ENCODE data around the gene GRID1. TPM values are rescaled to one million over a fixed set of nuclear protein-coding genes. Genes with fewer than 3 reads are reported as not detected.
"Not testable (repeated sequence)": the region's sequence is repeated elsewhere in the genome, so short reads cannot be mapped to it uniquely, and the experiment has no call there.

Gene GRID1
- total RNA-seq, 1 donor from 2014 or later: 1.4 TPM

GRCh38 chr10:86188796-86189558 lies 177.6 kb downstream of the GRID1 start:
- no peak for DNase-seq

GRCh38 chr10:86188326-86188725 lies 178.3 kb downstream of the GRID1 start:
- DNase-seq: no peak

DNA sequence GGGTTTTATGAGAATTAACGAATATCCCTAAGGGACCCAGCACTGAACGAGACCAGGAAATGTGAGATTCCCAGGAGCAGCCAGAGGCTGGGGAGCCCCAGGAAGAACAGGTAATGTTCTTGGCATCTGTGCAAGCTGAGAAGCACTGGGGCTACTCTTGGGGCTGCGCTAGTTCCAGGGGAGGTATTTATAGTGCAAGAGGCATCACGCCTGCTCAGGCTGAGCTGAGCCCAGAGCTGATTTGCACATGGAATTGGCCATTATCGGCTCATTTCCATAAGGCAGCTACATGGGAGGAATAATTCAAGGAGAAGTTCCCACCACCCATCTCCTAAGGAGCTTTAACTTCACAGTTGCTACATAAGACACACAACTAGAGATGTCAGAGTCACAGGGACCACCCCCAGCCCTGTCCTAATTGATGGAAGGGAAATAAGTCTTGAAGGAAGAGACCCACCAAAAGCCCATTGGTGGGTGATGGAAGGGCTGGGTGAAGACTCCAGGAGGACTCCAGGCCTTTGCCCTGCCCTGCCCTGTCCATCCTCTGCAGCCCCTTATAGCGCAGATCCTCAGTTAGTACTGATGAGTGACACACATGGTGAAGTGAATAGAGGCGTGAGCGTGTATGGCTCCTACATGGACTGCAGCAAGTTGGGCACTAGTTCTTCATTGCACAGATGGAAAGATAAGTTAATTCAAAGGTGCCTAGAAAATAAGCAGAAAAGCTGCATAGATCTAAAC lies 178.9 kb downstream of the GRID1 start:
- DNase-seq: no peak

DNA sequence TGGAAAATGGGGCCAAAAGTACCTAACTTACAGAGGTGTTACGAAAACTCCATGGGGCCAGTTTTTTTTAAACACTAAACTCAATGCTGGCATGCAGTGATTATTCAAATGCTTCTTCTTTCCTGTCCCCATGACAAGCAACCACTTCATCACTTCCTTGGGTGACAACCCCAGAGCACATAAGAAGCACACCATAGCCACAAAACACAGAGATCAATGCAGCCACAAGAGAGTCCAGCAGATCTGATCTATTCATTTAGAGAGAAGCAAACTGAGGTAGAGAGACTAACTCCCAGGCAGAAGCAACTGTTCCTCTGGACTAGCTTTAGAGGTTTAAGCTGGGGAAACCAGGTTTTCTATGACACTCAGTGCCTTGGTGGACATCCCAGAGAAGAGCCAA lies 180.0 kb downstream of the GRID1 start:
- DNase-seq: no peak

DNA sequence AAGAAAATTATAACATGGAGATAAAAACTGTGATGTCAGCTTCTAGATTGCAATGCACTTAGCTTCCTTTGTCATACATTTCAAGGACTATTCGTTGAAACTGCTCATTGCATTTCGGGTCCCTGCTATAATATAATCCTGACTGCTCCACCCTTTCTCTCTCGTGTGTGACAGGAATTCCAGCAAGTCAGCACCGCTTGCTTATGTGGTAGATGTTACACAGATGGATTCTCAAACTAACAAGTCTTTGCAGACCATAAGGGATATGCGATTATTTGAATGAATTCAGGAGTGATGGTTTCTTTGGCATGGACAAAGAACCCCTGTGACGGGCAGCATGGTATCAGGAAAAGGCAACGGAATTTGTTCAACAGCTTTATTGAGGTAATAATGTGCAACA lies 184.0 kb downstream of the GRID1 start:
- DNase-seq: no peak

GRCh38 chr10:86182150-86182549 lies 184.4 kb downstream of the GRID1 start:
- DNase-seq: no peak

- no peak for DNase-seq
These were observed 185.7 kb downstream of the GRID1 start for GRCh38 chr10:86180861-86181260.

DNA sequence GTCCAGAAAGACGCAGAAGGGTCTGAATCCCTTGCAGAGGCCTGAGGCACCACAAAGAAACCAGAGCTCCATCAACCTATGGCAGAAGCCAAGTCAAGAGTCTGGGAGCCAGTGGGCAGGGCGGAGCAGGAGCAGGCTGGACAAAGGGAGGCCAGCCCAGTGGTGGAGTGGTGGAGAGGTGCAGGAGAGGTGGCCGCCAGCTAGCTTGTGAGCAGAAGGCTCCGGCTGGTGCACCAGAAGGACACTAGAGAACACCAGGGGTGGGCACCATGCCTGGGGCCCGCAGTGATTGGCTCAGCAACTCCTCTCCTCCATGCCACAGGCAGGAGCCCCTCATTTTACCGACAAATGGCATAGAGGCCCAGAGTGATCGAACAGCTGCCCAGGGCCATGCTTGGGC lies 186.6 kb downstream of the GRID1 start:
- no peak for DNase-seq

DNA sequence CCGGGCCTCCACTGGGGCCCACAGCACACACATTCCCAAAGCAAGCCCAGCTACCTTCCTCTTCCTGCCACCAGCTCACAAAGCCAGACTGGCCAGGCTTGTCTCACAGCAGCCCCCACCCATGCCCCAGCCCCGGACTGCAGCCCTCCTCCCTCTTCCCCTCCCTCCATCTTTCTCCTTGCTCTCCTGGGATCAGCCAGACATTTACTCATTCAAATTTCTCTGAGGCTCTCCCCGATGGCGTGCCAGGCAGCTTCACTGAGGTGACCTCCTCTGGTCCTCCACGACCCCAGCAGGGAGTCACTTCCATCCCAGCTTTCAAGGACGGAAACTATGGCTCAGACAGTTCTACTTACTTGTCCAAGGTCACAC lies 187.5 kb downstream of the GRID1 start:
- no peak for DNase-seq

DNA sequence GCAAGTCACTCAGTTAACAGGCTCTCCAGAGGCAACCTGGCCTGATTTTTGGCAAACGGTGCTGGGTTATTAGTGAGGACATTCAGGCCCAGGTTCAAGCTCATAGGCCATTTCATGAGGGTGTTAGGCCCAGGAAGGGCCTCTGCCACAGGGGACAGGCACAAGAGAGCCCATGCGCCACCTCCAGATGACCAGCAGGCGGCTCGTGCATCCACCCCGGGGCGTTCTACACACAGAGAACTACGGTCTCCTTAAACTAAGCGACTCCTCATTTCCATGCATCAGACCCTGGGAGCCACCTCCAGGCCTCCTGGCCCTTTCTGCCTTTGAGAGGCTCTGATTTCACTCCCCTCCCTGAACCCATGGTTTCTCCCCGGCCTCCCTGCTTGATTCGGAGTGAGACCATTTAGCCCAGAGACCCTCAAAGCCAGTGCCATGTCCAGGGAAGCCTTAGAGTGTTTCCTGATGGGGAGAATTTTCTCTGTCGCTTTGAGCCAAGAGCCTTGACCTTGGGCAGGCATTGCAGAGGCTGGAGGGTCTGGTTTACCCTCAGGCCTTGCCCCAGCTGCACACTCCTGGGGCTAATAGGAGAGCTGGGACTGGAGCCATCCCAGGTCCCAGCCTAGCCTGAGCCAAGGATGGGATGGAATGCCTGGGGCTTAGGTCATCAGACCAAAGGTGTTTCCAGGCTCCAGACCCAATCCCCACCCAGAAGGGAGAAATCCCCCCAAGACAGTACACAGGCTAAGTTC lies 188.0 kb downstream of the GRID1 start:
- DNase-seq: peak; percentile 25

DNA sequence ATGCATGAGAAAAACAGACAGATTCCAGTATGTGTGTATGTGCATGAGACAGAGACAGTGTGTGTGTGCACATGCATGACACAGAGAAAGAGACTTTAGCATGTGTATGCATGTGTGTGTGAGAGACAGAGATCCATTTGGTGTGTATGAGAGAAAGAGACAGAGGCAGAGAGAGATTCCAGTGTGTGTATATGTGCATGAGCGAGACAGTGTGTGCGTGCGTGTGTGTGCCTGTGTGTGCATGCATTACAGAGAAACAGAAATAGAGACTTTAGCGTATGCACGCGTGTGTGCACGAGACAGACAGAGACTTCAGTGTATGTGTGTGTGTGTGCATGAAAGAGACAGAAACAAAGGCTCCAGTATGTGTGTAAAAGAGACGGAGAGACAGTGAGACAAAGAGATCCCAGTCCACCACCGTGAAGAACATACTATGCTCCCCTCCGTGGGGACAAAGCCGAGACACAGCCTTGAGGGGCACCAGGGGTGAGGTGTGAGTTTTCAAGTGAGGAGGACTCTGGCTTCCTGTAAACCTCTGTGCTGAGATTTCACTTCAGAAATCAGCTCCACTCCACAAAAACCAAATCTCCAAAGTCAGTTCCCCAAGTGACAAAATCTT lies 188.9 kb downstream of the GRID1 start:
- no peak for DNase-seq

DNA sequence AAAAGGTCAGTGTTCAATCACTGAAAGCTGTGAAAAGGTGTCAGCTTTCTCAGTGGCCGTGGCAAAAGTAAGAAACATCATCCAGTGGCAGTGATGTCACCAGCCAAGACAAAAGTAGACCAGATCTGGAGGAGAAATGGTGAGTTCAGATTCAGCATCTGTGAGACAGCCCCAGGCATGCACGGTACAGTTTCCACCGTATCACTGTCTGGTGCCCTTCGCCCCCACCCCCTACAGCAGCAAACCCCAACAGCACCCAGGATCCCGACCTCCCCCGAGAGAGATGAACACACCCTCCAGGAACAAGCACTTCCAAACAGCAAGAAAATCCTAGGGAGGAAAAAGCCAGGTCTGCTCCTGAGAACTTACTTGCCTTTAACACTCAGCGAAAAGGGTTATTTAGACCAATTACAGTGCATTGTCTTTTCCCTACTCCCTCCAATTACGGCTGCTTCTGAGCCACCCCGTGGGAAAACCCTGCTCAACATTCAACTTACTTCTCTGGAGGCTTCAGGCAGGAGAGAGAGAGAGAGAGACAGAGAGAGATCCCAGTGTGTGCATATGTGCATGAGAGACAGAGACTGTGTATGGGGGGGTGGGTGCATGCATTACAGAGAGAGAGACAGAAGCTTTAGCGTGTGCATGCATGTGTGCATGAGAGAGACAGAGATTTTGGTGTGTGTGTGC lies 189.6 kb downstream of the GRID1 start:
- no peak for DNase-seq

DNA sequence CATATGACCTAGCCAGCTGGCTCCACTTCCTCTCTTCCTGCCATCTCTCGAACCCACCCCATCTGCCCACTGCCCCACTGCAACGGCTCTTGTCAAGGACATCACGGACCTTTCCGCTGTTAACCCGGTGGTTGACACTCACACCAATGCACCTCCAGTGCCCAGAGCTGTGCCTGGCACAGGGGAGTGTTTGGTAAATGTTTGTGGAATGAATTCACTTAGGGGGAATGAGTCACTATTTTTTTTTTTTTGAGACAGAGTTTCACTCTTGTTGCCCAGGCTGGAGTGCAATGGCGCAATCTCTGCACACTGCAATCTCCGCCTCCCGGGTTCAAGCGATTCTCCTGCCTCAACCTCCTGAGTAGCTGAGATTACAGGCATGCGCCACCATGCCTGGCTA lies 191.1 kb downstream of the GRID1 start:
- DNase-seq: not testable (repeated sequence)

GRCh38 chr10:86172301-86172700 lies 194.3 kb downstream of the GRID1 start:
- no peak for DNase-seq

GRCh38 chr10:86170255-86171108 lies 196.1 kb downstream of the GRID1 start:
- DNase-seq: no peak

- no peak for DNase-seq
These were observed 196.9 kb downstream of the GRID1 start for GRCh38 chr10:86169506-86170254.

- no peak for DNase-seq
These were observed 197.5 kb downstream of the GRID1 start for GRCh38 chr10:86169066-86169465.

- DNase-seq: no peak
These were observed 198.3 kb downstream of the GRID1 start for GRCh38 chr10:86168256-86168655.

GRCh38 chr10:86167762-86168128 lies 198.8 kb downstream of the GRID1 start:
- DNase-seq: no peak

- DNase-seq: no peak
These were observed 199.4 kb downstream of the GRID1 start for GRCh38 chr10:86167121-86167761.
